ENCODE data around the gene SPI1.
"Not testable (repeated sequence)": the region's sequence is repeated elsewhere in the genome, so short reads cannot be mapped to it uniquely, and the experiment has no call there.

SPI1 gene

DNA sequence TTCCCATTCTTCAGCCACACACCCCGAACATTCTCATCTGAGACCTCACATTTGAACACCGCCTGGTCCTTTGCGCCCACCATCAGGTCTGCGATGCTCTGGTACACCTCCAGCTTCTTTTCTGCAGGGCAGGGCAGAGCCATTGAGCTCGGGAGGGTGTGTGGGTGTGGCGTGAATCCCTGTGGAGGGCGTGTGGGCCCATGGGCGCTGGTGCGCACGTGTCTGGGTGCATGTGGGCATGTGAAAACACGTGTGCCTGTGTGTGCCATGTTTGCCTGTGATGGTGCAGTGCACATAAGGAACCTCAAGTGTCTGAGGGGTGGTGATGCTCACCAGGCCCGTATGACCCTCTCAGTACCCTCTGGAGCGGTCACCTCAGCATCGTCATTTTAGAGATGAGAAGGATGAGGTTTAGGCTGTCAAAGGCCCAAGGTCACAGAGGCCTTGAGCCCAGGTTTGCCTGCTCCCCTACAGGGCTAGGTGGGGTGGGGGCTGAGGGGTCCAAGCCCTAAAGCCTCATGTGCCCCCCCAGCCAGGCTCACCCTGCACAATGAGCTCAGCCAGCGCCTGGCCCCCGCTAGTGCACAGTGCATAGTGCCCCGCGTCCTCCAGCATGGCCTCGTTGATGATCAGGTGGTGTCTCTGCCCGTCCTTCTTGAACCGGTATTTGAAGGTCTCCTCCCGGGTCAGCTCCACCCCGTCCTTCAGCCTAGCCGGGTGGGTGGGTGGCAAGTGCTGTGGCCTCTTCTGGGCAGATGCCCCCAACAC, 36.1 kb downstream of the SPI1 start:
- H3K9ac ChIP-seq (ENCODE audit: low read length in 5 of 5), result no peak overlapping the region
- H3K9me3 ChIP-seq (ENCODE audit: control insufficient read depth in 5 of 5, low read length in 5 of 5), result no peaks in the 10 kb centered on the region
- peaks cover 0 to 3% (median 0%) of the 10 kb centered on the region in 5 donors for H3K36me3 ChIP-seq (ENCODE audit: control insufficient read depth in 5 of 5, insufficient read depth in 5 of 5, low read length in 5 of 5)
- no peak overlapping the region for H3K4me3 ChIP-seq (ENCODE audit: low read depth in 1 of 5, low read length in 5 of 5)
- peaks cover 0 to 3% (median 0%) of the 10 kb centered on the region in 5 donors for H3K27me3 ChIP-seq (ENCODE audit: control insufficient read depth in 5 of 5, insufficient read depth in 4 of 5, low read length in 5 of 5)
- no peaks in the 10 kb centered on the region for H3K4me1 ChIP-seq (ENCODE audit: control insufficient read depth in 5 of 5, insufficient read depth in 5 of 5, low read length in 5 of 5)
- no peak overlapping the region for H3K27ac ChIP-seq (ENCODE audit: low read depth, low read length)

DNA sequence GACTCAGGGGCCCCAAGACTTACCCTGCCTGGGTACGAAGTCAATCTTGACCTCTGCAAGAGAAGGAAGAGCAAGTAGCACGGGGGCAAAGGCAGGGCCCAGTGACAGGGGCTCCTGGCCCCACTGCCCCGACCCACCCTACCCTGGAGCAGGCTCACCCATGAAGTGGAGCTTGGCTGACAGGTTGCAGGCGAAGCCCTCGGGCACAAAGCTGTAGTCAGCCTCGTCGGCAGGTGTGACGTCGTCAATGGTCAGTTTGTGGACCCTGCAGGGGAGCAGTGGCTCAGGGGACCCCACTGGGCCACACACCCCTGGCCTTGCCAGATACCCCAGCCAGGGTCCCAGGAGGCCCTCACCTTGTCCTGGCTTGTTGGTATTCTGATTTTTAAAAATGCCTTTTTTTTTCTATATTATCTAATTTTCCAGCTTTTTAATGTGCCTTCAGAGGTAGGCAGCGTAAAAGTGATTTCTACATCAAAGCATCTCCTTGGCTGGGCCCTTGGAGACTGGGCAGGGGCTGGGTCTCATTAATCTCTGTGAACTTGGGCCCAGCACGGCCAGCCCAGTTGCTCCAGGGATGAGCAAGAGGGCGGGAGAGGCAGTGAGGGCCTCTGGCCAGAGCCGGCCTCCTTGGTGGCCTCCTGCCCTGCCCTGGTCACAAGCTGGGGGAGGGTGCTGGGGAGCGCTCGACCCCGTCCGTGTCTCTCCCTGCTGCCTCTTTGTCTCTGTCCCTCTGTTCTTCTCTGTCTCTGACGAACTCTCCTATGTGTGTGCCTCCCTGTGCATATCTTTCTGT, 37.2 kb downstream of the SPI1 start:
- no peaks in the 10 kb centered on the region for H3K27me3 ChIP-seq (ENCODE audit: control insufficient read depth in 5 of 5, insufficient read depth in 4 of 5, low read length in 5 of 5)
- no peaks in the 10 kb centered on the region for H3K9me3 ChIP-seq (ENCODE audit: control insufficient read depth in 5 of 5, low read length in 5 of 5)
- H3K9ac ChIP-seq (ENCODE audit: low read length in 5 of 5), result no peak overlapping the region
- no peak overlapping the region for H3K4me3 ChIP-seq (ENCODE audit: low read depth in 1 of 5, low read length in 5 of 5)
- no peak overlapping the region for H3K27ac ChIP-seq (ENCODE audit: low read depth, low read length)
- H3K4me1 ChIP-seq (ENCODE audit: control insufficient read depth in 5 of 5, insufficient read depth in 5 of 5, low read length in 5 of 5), result no peaks in the 10 kb centered on the region
- H3K36me3 ChIP-seq (ENCODE audit: control insufficient read depth in 5 of 5, insufficient read depth in 5 of 5, low read length in 5 of 5), result peaks cover 0 to 3% (median 0%) of the 10 kb centered on the region in 5 donors

DNA sequence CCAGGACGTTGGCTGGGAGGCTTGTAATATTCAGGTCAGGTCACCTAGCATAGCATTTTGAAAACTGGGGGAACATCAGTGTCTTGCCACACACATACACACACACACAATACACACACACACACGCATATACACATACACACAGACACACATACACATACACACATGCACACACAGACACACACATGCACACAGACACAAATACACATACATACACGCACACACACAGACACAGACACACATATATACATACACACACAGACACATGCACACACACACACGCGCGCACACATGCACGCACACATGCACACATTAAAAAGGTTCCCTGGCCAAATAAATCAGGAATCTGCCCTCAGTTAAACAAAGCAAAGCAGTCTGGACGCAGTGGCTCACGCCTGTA, 38.3 kb downstream of the SPI1 start:
- H3K27me3 ChIP-seq (ENCODE audit: control insufficient read depth in 5 of 5, insufficient read depth in 4 of 5, low read length in 5 of 5), result no peaks in the 10 kb centered on the region
- no peaks in the 10 kb centered on the region for H3K4me1 ChIP-seq (ENCODE audit: control insufficient read depth in 5 of 5, insufficient read depth in 5 of 5, low read length in 5 of 5)
- H3K36me3 ChIP-seq (ENCODE audit: control insufficient read depth in 5 of 5, insufficient read depth in 5 of 5, low read length in 5 of 5), result peaks cover 0 to 3% (median 0%) of the 10 kb centered on the region in 5 donors

DNA sequence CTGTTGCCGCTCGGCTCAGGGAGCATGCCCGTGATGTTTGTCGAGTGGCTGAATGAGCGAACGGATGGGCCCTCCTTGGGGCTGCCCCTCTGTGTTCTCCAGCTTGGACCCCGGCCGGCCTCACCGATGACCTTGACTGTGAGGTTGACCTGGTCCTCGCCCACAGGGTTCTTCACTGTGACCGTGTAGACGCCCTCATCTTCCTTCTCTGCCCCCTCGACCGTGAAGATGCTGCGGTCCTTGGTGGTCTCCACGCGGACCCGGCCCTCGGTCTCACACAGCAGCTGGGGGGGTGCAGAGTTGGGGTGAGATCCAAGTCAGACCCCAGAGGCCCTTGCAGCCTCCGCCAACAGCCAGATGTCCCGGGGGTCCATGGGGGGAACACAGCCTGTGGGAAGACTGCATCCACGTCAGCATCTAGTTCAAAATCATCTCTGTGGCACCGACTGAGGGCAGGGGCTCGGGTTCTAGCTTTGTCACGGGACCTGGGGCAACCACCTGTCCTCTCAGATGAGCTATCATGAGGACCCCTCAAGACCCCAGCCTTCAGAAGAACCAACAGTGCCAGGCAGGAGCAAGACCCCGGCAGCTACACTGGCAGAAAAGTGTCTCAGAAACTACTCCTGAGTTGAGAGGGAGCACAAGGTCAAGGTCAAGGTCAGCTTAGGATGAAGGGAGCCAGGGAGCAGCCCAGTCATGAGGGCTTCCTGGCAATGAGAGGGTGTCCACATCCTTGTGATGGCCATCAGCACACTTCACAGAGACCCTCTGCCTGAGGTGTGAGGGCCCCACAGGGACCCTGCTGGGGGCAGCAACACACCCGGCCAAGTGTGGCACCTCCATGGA, 39.7 kb downstream of the SPI1 start:
- no peaks in the 10 kb centered on the region for H3K27me3 ChIP-seq (ENCODE audit: control insufficient read depth in 5 of 5, insufficient read depth in 4 of 5, low read length in 5 of 5)
- no peak overlapping the region for H3K4me3 ChIP-seq (ENCODE audit: low read depth in 1 of 5, low read length in 5 of 5)
- no peak overlapping the region for H3K27ac ChIP-seq (ENCODE audit: low read depth, low read length)
- peaks cover 0 to 3% (median 0%) of the 10 kb centered on the region in 5 donors for H3K36me3 ChIP-seq (ENCODE audit: control insufficient read depth in 5 of 5, insufficient read depth in 5 of 5, low read length in 5 of 5)
- no peak overlapping the region for H3K9ac ChIP-seq (ENCODE audit: low read length in 5 of 5)
- no peaks in the 10 kb centered on the region for H3K9me3 ChIP-seq (ENCODE audit: control insufficient read depth in 5 of 5, low read length in 5 of 5)
- no peaks in the 10 kb centered on the region for H3K4me1 ChIP-seq (ENCODE audit: control insufficient read depth in 5 of 5, insufficient read depth in 5 of 5, low read length in 5 of 5)

More for the DNA sequence above, 38.3 kb downstream of the SPI1 start:
- no peaks in the 10 kb centered on the region for H3K9me3 ChIP-seq (ENCODE audit: control insufficient read depth in 5 of 5, low read length in 5 of 5)
- no peak overlapping the region for H3K4me3 ChIP-seq (ENCODE audit: low read depth in 1 of 5, low read length in 5 of 5)
- no peak overlapping the region for H3K27ac ChIP-seq (ENCODE audit: low read depth, low read length)
- H3K9ac ChIP-seq (ENCODE audit: low read length in 5 of 5), result no peak overlapping the region

DNA sequence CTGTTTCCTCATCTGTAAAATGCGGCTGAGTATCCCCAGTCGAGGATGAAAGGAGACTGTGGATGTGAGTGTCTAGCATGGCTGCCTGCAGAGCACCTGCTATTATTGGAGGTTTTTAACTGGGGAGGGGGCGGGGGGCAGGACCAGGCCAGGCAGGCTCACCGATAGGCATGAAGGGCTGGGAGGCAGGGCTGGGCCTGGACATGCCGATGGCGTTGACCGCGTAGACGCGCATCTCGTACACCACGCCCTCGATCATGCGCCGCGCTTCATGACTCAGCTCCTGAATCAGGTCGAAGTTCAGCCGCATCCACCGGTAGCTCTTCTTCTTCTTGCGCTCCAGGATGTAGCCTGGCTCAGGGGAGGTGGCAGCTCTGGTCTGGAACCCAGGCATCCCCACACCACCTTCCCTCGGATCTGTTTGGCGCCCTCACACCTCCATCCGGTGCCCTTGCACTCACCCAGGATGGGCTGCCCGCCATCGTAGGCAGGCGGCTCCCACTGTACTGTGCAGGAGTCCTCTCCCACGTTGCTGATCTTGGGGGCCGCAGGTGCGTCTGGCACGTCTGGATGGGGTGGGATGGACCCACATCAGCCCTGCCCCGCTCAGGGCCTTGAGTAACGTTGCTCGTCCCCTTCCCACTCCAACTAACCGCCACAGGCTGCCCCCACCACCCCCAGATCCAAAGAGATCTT, 41.0 kb downstream of the SPI1 start:
- Histone ChIP-seq H3K4me1 (ENCODE audit: control insufficient read depth in 5 of 5, insufficient read depth in 5 of 5, low read length in 5 of 5) (no peaks in the 10 kb centered on the region), H3K36me3 (ENCODE audit: control insufficient read depth in 5 of 5, insufficient read depth in 5 of 5, low read length in 5 of 5) (peaks cover 0 to 3% (median 0%) of the 10 kb centered on the region in 5 donors), H3K27me3 (ENCODE audit: control insufficient read depth in 5 of 5, insufficient read depth in 4 of 5, low read length in 5 of 5) (no peaks in the 10 kb centered on the region), H3K9me3 (ENCODE audit: control insufficient read depth in 5 of 5, low read length in 5 of 5) (no peaks in the 10 kb centered on the region), H3K4me3 (ENCODE audit: low read depth in 1 of 5, low read length in 5 of 5) (no peak overlapping the region), H3K27ac (ENCODE audit: low read depth, low read length) (no peak overlapping the region), H3K9ac (ENCODE audit: low read length in 5 of 5) (no peak overlapping the region)

DNA sequence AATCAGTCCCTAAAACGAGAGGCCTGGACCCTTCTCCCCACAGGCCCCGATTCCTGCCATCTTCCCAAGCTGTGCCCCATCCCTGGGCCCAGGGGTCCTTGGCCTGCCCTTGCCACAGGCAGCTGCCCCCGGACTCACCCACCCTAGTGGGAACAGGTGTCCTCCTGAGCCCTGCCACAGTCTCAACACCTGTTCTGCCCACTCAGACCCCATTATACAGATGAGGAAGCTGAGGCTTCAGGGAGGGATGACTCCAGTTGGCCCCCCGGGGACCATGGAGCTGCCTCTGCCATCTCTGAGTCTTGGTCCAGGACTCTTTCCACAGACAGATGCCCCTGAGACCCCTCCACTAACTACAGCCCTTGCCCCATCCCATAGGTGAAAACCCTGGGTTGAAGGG, 41.8 kb downstream of the SPI1 start:
- Histone ChIP-seq H3K4me1 (ENCODE audit: control insufficient read depth in 5 of 5, insufficient read depth in 5 of 5, low read length in 5 of 5) (peaks cover 0 to 8% (median 0%) of the 10 kb centered on the region in 5 donors), H3K9ac (ENCODE audit: low read length in 5 of 5) (no peak overlapping the region), H3K27ac (ENCODE audit: low read depth, low read length) (no peak overlapping the region), H3K27me3 (ENCODE audit: control insufficient read depth in 5 of 5, insufficient read depth in 4 of 5, low read length in 5 of 5) (no peaks in the 10 kb centered on the region), H3K36me3 (ENCODE audit: control insufficient read depth in 5 of 5, insufficient read depth in 5 of 5, low read length in 5 of 5) (peaks cover 0 to 3% (median 0%) of the 10 kb centered on the region in 5 donors), H3K9me3 (ENCODE audit: control insufficient read depth in 5 of 5, low read length in 5 of 5) (no peaks in the 10 kb centered on the region), H3K4me3 (ENCODE audit: low read depth in 1 of 5, low read length in 5 of 5) (no peak overlapping the region)

DNA sequence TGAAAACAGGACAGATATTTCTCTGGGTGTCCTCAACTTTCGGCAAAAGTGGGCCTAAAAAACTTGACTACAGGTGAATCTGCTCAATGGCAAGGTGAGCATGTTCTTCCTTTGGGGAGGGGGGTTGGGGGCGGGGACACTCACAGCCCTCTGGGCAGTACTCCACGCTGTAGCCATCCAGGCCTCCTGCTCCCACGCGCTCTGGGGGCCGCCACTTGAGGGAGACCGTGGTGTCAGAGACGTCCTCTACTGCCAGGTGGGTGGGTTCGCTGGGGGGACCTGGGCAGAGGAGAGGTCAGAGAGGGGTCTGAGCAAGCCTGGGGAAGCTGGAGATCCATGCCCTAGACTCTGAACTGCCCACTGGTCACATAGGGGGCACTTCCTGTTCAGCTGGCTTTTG, 42.6 kb downstream of the SPI1 start:
- Histone ChIP-seq H3K4me1 (ENCODE audit: control insufficient read depth in 5 of 5, insufficient read depth in 5 of 5, low read length in 5 of 5) (peaks cover 0 to 15% (median 0%) of the 10 kb centered on the region in 5 donors), H3K9me3 (ENCODE audit: control insufficient read depth in 5 of 5, low read length in 5 of 5) (no peaks in the 10 kb centered on the region), H3K27ac (ENCODE audit: low read depth, low read length) (no peak overlapping the region), H3K36me3 (ENCODE audit: control insufficient read depth in 5 of 5, insufficient read depth in 5 of 5, low read length in 5 of 5) (peaks cover 0 to 4% (median under 1%) of the 10 kb centered on the region in 5 donors), H3K27me3 (ENCODE audit: control insufficient read depth in 5 of 5, insufficient read depth in 4 of 5, low read length in 5 of 5) (no peaks in the 10 kb centered on the region), H3K4me3 (ENCODE audit: low read depth in 1 of 5, low read length in 5 of 5) (no peak overlapping the region), H3K9ac (ENCODE audit: low read length in 5 of 5) (no peak overlapping the region)

DNA sequence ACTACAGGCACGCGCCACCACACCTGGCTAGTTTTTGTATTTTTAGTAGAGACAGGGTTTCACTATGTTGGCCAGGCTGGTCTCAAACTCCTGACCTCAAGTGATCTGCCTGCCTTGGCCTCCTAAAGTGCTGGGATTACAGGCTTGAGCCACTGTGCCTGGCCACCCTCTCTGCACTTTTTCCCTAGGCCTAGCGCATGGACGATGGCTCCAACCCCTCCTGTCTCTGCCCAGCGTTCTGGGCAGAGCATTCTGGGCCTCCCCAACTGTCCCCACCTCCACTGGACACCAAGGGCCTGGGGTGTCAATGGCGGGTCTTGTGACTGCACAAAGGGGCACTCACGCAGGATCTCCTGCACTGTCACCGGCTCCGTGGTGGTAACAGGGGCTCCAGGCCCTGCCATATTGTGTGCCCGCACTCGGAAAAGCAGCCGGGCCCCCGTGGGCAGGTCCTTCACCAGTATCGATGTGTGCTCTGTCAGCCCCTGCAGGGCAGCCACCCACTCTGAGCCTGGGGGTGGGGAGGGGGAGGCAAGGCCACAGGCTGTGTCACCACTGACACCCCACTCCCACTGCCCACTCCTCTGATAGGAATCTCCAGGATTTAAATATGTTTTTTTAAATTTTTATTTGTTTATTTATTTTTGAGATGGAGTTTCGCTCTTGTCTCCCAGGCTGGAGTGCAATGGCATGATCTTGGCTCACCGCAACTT, 43.5 kb downstream of the SPI1 start:
- H3K4me3 ChIP-seq (ENCODE audit: low read depth in 1 of 5, low read length in 5 of 5), result not testable (repeated sequence)

DNA sequence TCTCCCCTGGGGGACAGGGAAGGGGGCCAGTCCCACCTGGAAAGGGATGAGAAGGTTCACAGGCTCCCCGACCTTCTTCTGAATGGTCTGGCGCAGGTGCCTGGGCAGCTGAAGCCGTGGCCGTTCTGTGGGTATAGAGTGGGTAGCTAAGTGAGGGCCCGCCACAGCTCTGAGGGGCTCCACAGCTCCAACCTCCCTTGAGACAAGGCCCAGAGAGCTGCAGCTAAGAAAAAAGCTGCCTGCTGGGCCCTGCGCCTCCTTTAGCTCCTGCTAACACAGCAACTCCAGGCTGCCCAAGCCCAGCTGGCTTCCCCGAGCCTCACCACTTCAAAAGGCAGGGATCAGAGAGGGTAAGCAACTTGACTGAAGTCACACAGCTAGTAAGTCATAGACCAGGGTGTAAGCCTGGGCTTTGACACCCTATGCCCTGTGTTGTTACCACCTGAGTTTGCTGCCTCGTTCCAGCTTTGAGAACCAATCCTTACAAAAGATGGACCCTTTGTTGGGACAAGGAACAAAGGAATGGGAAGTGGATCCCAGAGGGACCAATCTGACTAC, 44.4 kb downstream of the SPI1 start:
- Histone ChIP-seq H3K9me3 (ENCODE audit: control insufficient read depth in 5 of 5, low read length in 5 of 5) (no peaks in the 10 kb centered on the region), H3K4me1 (ENCODE audit: control insufficient read depth in 5 of 5, insufficient read depth in 5 of 5, low read length in 5 of 5) (peaks cover 0 to 31% (median 11%) of the 10 kb centered on the region in 5 donors), H3K27ac (ENCODE audit: low read depth, low read length) (no peak overlapping the region), H3K36me3 (ENCODE audit: control insufficient read depth in 5 of 5, insufficient read depth in 5 of 5, low read length in 5 of 5) (peaks cover 0 to 20% (median 10%) of the 10 kb centered on the region in 5 donors), H3K4me3 (ENCODE audit: low read depth in 1 of 5, low read length in 5 of 5) (no peak overlapping the region), H3K27me3 (ENCODE audit: control insufficient read depth in 5 of 5, insufficient read depth in 4 of 5, low read length in 5 of 5) (no peaks in the 10 kb centered on the region), H3K9ac (ENCODE audit: low read length in 5 of 5) (no peak overlapping the region)

More for the DNA sequence above, 43.5 kb downstream of the SPI1 start:
- not testable (repeated sequence) for H3K27me3 ChIP-seq (ENCODE audit: control insufficient read depth in 5 of 5, insufficient read depth in 4 of 5, low read length in 5 of 5); H3K9me3 ChIP-seq (ENCODE audit: control insufficient read depth in 5 of 5, low read length in 5 of 5); H3K27ac ChIP-seq (ENCODE audit: low read depth, low read length); H3K9ac ChIP-seq (ENCODE audit: low read length in 5 of 5)
- Histone ChIP-seq H3K36me3 (ENCODE audit: control insufficient read depth in 5 of 5, insufficient read depth in 5 of 5, low read length in 5 of 5) (peaks cover 0 to 12% (median 7%) of the 10 kb centered on the region in 5 donors), H3K4me1 (ENCODE audit: control insufficient read depth in 5 of 5, insufficient read depth in 5 of 5, low read length in 5 of 5) (peaks cover 0 to 23% (median 2%) of the 10 kb centered on the region in 5 donors)

Measured in subcutaneous abdominal adipose tissue (tissue), 5 donors.